Activated T-helper 9 cell treated with anti-CD3 and anti-CD28 coated beads, Interleukin-2, amount 50 U/mL, for 16 hours (primary cell): ENCODE results near the gene SLCO3A1.

Experiments used
- DNase-seq: peaks from one replicate; pipeline ENCODE4 v3.0.0-alpha.2; 2020; ENCODE audit warnings: low read depth

Gene SLCO3A1

GRCh38 chr15:91966194-91966552, 112.7 kb downstream of the SLCO3A1 start:
- DNase-seq: no peak

GRCh38 chr15:91967935-91968606, 114.6 kb downstream of the SLCO3A1 start:
- no peak for DNase-seq

GRCh38 chr15:91968610-91969009, 115.1 kb downstream of the SLCO3A1 start:
- DNase-seq: no peak

GRCh38 chr15:91970142-91970541, 116.6 kb downstream of the SLCO3A1 start:
- no peak for DNase-seq

- DNase-seq: no peak
Observed at GRCh38 chr15:91973481-91973880, 120.0 kb downstream of the SLCO3A1 start.

- DNase-seq: no peak
Observed at GRCh38 chr15:91974321-91974720, 120.8 kb downstream of the SLCO3A1 start.

DNA sequence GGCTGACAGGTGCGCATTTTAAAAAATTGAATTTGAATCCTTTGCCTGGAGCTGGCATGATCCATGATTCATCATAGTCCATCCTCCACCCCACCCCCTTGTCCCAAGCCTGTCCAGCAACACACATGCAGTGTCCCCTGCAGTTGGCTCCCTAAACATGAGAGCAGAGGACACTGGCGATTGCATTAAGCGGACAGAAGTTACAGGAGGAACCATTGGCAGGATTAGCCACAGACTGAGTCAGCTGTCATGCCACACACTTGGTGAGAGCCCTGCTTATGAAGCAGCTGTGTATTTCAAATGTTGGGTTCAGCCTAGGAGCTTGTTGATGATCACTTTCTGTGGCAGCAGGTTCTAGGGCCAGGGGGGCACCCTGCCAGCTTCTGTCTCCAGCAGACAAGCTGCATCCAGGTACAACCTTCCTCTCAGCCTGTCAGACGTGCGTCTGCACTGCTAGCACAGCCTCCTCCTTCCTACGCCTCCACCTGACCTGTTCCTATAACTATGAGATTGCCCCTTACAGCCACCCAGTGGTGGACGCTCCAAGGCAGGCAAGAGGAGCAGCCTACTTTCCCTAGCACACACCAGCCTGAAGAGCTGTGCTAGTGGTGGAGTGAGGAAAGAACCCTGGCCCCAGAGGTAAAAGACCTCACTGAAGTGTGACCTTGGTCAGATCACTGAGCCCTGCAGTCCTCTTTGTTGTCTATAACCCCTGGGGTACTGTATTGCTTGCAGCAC, 121.9 kb downstream of the SLCO3A1 start:
- no peak for DNase-seq

DNA sequence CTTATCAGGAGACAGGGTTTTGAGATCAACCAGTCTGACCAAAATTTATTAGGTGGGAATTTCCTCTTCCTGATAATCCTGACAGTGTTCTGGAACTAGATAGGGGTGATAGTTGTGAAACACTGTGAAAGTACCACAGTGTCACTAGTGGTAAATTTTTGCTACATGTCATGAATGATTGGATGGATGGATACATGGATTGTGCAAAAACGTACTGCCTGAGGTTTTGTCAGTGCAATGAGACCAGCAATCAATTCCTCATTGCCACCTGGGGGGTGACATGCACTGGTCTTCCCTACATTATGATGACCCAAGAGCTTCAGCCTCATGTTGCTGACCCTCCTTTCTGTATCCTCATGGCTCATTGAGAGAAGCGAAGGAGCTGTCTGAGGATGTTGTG, 123.5 kb downstream of the SLCO3A1 start:
- DNase-seq: no peak

GRCh38 chr15:91980502-91981267, 127.2 kb downstream of the SLCO3A1 start:
- DNase-seq: no peak

DNA sequence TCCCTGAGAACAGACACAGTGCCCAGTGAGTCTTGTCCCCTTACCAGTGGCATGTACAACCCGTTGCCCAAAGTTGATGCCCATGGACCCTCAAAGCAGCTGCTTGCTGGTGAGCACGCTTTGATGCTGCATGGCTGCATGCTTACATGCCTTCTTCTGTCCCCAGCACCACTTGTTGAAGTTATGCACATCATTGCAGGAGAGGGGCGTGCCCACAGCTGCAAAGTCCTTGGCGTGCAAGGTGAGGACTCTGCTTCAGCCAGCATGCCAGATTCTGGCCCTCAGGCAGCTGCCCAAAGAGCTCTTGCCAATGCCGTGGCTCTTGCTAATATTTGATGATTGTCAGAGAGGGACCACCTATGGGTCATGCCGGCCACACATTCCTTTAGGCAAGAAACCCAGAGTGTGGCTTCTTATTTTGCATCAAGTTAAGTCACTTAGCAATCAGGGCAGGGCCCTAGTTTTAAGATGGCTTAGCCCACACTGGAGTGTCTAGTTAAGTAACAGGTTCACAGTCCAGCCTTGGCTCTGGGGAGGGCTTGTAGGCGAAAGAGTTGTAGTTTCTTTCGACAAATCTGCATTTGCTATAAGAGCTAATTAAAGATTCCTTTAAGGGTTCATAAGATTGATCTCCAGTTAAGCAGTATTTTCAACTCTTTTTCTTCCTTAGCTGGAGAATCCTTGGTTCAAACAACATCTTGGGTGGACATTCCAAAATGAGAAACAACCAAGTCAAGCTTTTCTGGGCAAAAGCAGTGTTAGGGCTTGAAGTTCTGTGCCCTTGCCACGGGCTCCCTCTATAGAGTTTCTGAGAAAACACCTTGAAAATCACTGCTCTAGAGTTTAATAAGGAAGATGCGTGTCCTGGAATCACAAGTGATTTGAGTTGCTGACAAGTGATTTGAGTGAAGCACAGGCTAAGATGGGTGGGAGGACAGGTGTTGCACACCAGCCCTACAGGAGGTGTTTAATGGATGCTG, 128.6 kb downstream of the SLCO3A1 start:
- no peak for DNase-seq

GRCh38 chr15:91983729-91984340, 130.3 kb downstream of the SLCO3A1 start:
- no peak for DNase-seq

GRCh38 chr15:91985297-91985696, 131.8 kb downstream of the SLCO3A1 start:
- no peak for DNase-seq

- DNase-seq: no peak
Observed at GRCh38 chr15:91988071-91988470, 134.6 kb downstream of the SLCO3A1 start.

DNA sequence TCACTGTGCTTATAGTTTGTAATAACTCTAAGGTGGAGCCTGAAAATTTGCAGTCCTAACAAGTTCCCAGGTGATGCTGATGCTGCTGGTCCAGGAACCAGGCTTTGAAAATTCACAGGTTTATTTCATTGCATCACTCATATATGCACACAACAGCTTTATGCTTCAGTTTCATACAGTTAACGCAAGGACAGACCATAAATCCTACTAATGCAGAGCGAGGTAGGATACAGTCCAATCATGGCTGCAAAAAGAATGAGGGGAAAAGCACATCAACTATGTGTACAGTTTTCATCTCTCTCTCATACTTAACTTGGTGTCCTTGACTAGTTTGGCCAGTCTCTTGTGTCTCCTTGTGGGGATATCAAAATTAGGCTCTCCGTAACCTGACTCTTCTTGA, 135.1 kb downstream of the SLCO3A1 start:
- no peak for DNase-seq

GRCh38 chr15:91989821-91990220, 136.3 kb downstream of the SLCO3A1 start:
- DNase-seq: no peak

DNA sequence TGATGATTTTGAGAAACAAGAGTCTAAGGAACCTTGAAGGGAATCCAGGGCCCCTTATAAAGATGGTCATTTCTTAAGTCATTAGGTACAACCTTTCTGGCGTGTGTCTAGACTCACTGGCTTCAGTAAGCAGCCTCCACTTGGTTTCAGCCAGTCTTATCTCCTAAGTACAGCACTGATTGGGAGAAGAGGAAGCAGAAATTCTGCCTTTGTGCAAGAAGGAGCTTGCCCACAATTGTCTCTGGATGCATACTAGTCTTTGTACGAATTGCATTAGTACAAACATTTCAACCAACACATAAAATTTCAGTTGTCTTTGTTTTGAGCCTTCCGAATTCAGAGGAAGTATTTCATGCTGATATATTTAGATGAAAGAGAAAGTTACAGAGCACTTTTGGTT, 139.4 kb downstream of the SLCO3A1 start:
- DNase-seq: no peak

DNA sequence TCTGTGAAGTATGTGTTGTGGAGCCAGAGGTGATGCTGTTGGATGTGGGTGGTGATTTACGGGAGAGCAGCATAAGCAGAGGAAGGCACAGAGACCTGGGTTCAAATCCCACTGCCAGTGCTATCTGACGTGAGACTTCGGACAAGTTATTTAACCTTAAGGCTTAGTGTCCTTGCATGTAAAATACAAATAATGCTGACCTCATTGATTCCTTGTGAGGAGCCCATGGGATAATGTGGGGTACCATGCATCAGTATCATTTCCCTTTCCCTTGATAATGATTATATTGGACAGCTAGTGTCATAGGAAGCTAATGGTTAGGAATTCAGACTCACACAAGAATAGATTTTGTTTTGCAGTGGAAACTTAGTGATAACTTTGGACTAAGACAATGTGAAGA, 141.6 kb downstream of the SLCO3A1 start:
- no peak for DNase-seq

DNA sequence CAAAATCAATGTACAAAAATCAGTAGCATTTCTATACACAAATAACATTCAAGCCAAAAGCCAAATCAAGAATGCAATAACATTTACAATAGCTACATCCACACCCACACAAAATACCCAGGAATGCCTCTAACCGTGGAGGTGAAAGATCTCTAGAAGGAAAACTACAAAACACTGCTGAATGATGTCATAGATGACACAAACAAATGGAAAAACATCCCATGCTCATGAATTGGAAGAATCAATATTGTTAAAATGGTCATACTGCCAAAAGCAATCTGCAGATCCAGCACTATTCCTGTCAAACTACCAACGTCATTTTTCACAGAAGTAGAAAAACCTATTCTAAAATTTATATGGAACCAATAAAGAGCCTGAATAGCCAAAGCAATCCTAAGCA, 143.7 kb downstream of the SLCO3A1 start:
- no peak for DNase-seq

DNA sequence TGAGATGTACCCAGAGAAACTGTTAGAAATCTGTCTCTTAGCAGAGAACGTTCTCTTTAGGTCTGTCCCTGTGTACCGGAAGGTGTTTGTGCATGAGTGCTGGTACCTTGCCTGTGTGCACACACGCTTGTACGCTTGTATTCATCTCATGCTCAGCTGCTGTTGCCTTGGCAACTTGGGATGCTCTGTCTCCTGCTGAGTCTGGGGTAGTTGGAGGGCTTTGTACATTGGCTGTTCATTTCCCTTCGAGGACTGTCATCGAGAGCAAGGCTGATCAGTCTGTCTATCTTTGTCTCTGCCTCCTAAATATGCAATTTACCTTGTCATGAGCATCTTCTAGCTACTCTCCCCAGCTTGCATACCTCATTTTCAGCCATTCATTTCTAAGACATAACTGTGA, 147.2 kb downstream of the SLCO3A1 start:
- no peak for DNase-seq

- DNase-seq: no peak
Observed at GRCh38 chr15:92001307-92001706, 147.8 kb downstream of the SLCO3A1 start.

DNA sequence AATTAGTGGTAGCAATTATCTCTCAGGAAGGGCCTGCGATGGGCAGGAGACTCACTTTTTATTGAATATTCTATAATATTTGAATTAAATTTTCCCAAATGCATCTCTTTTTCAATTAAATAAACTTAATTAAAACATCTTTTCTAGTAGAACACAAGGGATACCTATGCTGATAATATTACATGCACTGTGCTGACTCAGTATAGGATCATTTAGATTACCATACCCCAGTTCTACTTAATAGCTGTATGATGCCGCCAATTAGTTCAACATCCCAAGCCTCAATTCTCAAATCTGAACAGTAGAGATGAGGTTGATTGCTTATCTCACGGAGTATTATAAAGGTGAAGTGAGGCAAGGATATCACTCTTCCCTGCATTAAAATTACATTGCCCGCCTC, 149.2 kb downstream of the SLCO3A1 start:
- no peak for DNase-seq
